GM12864 (cell line): ENCODE results near the gene SEMA5B.

Experiments
- DNase-seq: peaks from one replicate; pipeline ENCODE4 v3.0.0-alpha.2; 2011; ENCODE audit warnings: low read depth
- H3K4me3 ChIP-seq: 2 replicates; pipeline ENCODE4 v1.5.1; 2011; ENCODE audit warnings: mild to moderate bottlenecking, low read depth, low read length, control low read depth
- TF ChIP-seq, protein P1 (sequence below): IDR thresholded peaks from 2 replicates; pipeline ENCODE4 v1.5.1; 2011; ENCODE audit warnings: low read depth, mild to moderate bottlenecking, moderate library complexity, low read length, control low read depth, inconsistent platforms; ENCODE audit errors: missing control alignments

The SEMA5B gene

GRCh38 chr3:123002100-123002748 is 25.3 kb downstream of the SEMA5B start:
- no peak overlapping the region for H3K4me3 ChIP-seq
- TF ChIP-seq, protein P1, sequence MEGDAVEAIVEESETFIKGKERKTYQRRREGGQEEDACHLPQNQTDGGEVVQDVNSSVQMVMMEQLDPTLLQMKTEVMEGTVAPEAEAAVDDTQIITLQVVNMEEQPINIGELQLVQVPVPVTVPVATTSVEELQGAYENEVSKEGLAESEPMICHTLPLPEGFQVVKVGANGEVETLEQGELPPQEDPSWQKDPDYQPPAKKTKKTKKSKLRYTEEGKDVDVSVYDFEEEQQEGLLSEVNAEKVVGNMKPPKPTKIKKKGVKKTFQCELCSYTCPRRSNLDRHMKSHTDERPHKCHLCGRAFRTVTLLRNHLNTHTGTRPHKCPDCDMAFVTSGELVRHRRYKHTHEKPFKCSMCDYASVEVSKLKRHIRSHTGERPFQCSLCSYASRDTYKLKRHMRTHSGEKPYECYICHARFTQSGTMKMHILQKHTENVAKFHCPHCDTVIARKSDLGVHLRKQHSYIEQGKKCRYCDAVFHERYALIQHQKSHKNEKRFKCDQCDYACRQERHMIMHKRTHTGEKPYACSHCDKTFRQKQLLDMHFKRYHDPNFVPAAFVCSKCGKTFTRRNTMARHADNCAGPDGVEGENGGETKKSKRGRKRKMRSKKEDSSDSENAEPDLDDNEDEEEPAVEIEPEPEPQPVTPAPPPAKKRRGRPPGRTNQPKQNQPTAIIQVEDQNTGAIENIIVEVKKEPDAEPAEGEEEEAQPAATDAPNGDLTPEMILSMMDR, result no peak
- no peak for DNase-seq

DNA sequence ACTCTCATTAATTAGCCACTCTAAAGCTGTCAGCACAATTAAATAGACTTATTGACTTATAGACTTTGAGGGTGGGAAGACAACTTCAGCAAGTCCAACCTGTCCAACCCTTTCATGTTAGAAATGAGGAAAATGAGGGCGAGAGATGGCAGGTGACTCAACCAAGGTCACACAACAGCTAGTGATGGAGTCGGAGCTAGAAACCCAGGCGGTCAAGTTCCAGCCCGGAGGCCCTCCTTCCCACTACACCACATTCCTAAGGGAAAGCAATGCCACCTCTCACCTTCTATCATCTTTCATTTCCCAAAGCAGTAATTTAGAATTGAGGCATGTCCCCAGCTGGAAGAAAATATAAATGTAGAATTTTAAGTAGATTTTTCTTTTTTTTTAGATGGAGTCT is 28.7 kb downstream of the SEMA5B start:
- no peak overlapping the region for H3K4me3 ChIP-seq
- no peak for DNase-seq
- TF ChIP-seq, protein P1, result no peak

DNA sequence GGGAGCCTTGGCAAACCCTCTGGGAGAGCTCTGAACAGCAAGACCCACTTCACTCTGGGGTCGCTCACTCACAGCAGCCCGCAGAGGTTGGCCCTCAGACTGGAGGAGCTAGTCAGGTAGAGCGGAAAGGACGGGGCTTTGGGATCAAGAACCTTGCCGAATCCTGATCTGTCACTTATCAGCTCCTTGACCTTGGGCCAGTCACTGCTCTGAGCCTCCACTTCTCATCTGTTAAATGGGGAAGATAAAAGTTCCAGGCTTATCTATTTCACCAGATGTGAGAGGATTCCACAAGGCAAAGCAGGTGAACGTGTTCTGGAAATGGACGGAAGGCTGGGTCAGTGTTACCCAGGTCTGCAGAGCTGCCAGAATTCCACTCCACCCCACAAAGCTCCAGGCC is 29.4 kb downstream of the SEMA5B start:
- TF ChIP-seq, protein P1, result no peak
- H3K4me3 ChIP-seq, result no peak overlapping the region
- DNase-seq, result no peak

- H3K4me3 ChIP-seq, result no peak overlapping the region
- TF ChIP-seq, protein P1, result no peak
- DNase-seq, result no peak
Observed at GRCh38 chr3:122996038-122996580, 31.5 kb downstream of the SEMA5B start.

DNA sequence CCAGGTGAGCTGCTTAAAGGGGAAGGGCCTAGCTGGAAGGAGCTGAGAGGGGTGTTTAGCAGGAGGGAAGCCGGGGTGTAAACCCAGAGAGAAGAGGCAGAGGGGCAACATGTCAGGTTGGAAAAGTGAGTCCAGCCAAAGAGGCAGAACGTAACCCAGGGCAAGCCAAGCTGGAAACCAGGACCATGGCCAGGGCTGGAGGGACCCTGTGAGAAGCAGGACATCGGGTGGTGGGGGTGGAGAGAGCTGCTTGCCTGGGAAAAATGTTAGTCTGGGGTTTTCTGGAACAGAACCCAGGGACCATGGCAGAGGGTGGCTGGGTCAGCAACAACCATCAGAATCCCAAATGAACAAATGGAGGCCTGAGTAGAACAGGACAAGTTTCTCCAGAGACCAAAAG is 32.6 kb downstream of the SEMA5B start:
- no peak overlapping the region for H3K4me3 ChIP-seq
- DNase-seq, result no peak
- TF ChIP-seq, protein P1, result no peak

- H3K4me3 ChIP-seq, result no peak overlapping the region
- TF ChIP-seq, protein P1, result no peak
- no peak for DNase-seq
Observed at GRCh38 chr3:122993124-122993978, 34.2 kb downstream of the SEMA5B start.
